K562 (cell line): Measurements from ENCODE around the gene SNRPF. TPM values are rescaled to one million over a fixed set of nuclear protein-coding genes. Genes with fewer than 3 reads are reported as not detected.

ENCODE experiments used
- CHAMP1 ChIP-seq: fragments of 450-650 bp; IDR thresholded peaks from 2 replicates; pipeline ENCODE4 v1.6.1; 2016; ENCODE audit warnings: mild to moderate bottlenecking
- KLF10 ChIP-seq: fragments of 250-450 bp; sonication (Bioruptor Pico); IDR thresholded peaks from 2 replicates; pipeline ENCODE4 v1.6.1; 2021; ENCODE audit warnings: matching md5 sums
- MNT ChIP-seq, 2 experiments: fragments of 450-650 bp; conservative IDR thresholded peaks; 2 replicates each; pipeline ENCODE4 v1.6.1; 2017; ENCODE audit warnings: mild to moderate bottlenecking in 2 of 2, moderate library complexity in 2 of 2
- NR0B1 ChIP-seq: fragments of 450-650 bp; IDR thresholded peaks from one replicate; pipeline ENCODE4 v1.6.1; 2018; ENCODE audit warnings: mild to moderate bottlenecking, moderate library complexity; ENCODE audit not compliant: partially characterized antibody
- RREB1 ChIP-seq: fragments of 250-450 bp; sonication (Bioruptor Pico); IDR thresholded peaks from 2 replicates; pipeline ENCODE4 v1.4.0; 2020
- ZBTB17 ChIP-seq: fragments of 450-650 bp; formaldehyde crosslinking; IDR thresholded peaks from 2 replicates; pipeline ENCODE4 v1.4.0; 2020; ENCODE audit warnings: mild to moderate bottlenecking
- polyA plus RNA-seq, 8 experiments: library from polyadenylated mRNA; depleted of rRNA in 4 of 8; stranded (reverse) in 5 of 8; unstranded in 3 of 8; fragments of >200 nt; fragmentation: Nextera tagmentation in 2 of 8; fragmentation: Illumina TruSeq in 1 of 8; extraction: Ambion mirVana in 2 of 8; extraction: Trizol in 1 of 8; gene quantifications; 2 replicates each; pipeline versions ENCODE4 v1.2.1 to v1.2.3, GENCODE V29; 2011 to 2014; ENCODE audit warnings: inconsistent platforms in 1 of 8, missing spikeins in 1 of 8
- total RNA-seq, 7 experiments: library from RNA; depleted of rRNA in 6 of 7; stranded (reverse); fragments of >200 nt in 6 of 7; fragmentation: Illumina TruSeq in 2 of 7; extraction: Trizol in 2 of 7; gene quantifications; 2 replicates each; pipeline versions ENCODE4 v1.2.1 to v1.2.3, GENCODE V29; 2011 to 2021; ENCODE audit warnings: low replicate concordance in 1 of 7
- TF ChIP-seq, protein P1 (sequence below), 2 experiments: fragments of 450-650 bp in 1 of 2; IDR thresholded peaks; 2 replicates each; pipeline ENCODE4 v1.6.1; 2011 to 2017; ENCODE audit warnings: low read depth in 2 of 2, antibody characterized with exemption in 1 of 2, borderline replicate concordance in 1 of 2, low read length in 1 of 2, mild to moderate bottlenecking in 1 of 2, mixed read lengths in 1 of 2; ENCODE audit not compliant: control insufficient read depth in 1 of 2
- TF ChIP-seq, protein P2 (sequence below): fragments of 450-650 bp; IDR thresholded peaks from 2 replicates; pipeline ENCODE4 v1.6.1; 2017; ENCODE audit warnings: mild to moderate bottlenecking, moderate library complexity

SNRPF gene
- total and polyA plus RNA-seq, 9 of the 15 experiments (the other 6 are each of a cell fraction or from before 2014, with no cell fraction given): 37.9 to 205 (median 93.6) TPM

DNA sequence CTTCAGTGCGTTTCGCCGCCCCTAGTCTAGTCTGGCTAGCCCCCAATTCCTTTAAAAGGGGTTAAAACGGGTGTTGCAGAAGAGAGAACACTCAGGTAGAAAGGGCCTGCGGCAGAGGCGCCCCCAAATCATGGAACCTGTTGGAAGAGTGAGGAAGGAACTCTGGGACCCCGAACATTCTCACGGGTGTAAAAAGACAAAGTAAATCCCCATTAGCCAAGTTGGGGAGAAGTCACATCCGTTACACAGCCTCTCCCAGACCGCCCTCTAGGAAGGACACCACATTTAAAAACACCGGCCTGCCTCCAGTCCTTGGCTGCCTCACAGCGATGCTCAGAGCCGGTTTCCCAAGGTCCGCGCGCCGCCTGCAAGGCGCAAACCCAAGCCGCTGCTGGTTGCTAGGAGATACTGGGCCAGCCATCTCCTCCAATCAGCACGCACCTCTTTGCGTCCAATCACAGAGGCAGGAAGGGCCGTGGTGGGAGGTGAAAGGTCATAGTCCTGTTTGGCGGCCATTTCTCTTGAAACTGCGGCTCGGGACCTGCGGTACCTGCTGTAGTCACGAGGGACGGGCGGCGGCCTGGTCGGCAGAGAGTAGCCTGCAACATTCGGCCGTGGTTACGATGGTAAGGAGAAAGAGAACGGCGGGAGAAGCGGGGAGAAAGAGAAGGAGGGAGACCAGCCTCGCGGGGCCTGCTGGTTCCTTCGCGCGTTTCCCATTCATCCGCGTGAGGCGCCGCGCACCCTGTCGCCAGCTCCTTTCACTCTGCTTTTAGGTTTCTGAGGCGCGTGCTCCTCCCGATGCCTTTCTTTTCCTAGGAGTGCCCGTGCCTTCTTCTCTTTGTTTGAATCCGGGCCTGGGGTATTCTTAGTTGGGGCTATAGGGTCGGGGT, at the start of gene SNRPF (continued):
- TF ChIP-seq KLF10 (CRISPR knock-in tag) (no peak), MNT (conservative IDR thresholded peaks at IDR 0.05) (peak; percentile 57 to 87), ZBTB17 (no peak), CHAMP1 (peak; percentile 67; the same call in 1 of the 2 replicates), NR0B1 (no peak), RREB1 (CRISPR knock-in tag) (no peak)
- TF ChIP-seq, protein P1, sequence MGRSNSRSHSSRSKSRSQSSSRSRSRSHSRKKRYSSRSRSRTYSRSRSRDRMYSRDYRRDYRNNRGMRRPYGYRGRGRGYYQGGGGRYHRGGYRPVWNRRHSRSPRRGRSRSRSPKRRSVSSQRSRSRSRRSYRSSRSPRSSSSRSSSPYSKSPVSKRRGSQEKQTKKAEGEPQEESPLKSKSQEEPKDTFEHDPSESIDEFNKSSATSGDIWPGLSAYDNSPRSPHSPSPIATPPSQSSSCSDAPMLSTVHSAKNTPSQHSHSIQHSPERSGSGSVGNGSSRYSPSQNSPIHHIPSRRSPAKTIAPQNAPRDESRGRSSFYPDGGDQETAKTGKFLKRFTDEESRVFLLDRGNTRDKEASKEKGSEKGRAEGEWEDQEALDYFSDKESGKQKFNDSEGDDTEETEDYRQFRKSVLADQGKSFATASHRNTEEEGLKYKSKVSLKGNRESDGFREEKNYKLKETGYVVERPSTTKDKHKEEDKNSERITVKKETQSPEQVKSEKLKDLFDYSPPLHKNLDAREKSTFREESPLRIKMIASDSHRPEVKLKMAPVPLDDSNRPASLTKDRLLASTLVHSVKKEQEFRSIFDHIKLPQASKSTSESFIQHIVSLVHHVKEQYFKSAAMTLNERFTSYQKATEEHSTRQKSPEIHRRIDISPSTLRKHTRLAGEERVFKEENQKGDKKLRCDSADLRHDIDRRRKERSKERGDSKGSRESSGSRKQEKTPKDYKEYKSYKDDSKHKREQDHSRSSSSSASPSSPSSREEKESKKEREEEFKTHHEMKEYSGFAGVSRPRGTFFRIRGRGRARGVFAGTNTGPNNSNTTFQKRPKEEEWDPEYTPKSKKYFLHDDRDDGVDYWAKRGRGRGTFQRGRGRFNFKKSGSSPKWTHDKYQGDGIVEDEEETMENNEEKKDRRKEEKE (IDR thresholded peaks at IDR 0.05; ENCODE audit: borderline replicate concordance in 1 of 2, control insufficient read depth in 1 of 2, low read depth in 2 of 2, low read length in 1 of 2): no peak
- TF ChIP-seq, protein P2, sequence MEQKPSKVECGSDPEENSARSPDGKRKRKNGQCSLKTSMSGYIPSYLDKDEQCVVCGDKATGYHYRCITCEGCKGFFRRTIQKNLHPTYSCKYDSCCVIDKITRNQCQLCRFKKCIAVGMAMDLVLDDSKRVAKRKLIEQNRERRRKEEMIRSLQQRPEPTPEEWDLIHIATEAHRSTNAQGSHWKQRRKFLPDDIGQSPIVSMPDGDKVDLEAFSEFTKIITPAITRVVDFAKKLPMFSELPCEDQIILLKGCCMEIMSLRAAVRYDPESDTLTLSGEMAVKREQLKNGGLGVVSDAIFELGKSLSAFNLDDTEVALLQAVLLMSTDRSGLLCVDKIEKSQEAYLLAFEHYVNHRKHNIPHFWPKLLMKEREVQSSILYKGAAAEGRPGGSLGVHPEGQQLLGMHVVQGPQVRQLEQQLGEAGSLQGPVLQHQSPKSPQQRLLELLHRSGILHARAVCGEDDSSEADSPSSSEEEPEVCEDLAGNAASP: no peak
